Activated gamma-delta T cell treated with Interleukin-2 at 50 U/mL for 16 hours (primary cell): ENCODE measurements around the gene FFAR3.

Source experiments
- DNase-seq: peaks from one replicate; pipeline ENCODE4 v3.0.0-alpha.2; 2020

Gene FFAR3

GRCh38 chr19:35404879-35405622 is 46.8 kb downstream of the FFAR3 start:
- DNase-seq, result no peak

- DNase-seq, result no peak
These were observed 49.4 kb downstream of the FFAR3 start for GRCh38 chr19:35407619-35408018.

- no peak for DNase-seq
These were observed 50.3 kb downstream of the FFAR3 start for GRCh38 chr19:35408284-35409171.

- no peak for DNase-seq
These were observed 50.9 kb downstream of the FFAR3 start for GRCh38 chr19:35409191-35409590.
